ENCODE results near the gene DNAAF8.

DNA sequence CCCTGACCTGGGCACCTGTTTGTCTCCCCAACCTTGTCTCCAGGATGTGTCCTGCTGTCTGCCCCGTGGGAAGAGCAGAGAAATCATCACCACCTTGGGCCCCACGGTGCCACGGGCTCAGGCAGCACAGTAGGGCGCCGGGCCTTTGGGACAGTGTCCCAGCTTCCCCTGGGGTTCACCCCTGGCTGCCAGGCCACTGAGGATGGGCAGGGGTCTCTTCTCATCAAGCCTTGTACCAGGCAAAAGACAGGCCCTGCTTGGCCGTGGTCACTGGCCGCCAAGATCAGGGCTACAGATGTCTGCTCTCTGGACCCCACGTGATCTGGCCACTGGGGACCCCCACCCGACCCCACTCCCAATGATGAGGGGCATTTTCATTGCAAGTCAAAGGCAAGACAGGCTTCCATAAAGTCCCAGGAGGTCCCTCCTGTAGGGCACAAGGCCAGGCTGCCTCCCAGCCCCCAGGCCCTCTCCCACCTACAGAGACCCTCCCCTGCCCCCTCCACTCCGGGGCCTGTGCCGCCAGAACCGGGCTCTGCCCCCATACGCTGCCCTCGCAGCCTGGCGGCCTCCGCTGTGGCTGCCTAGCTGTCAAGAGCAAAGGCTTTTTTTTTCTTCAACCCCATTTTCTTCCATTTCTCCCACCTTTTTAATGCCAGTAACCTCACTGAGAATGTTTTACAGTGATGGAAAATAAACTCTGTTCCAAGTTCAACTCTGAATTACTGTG lies 14.5 kb downstream of the DNAAF8 start:
- TF ChIP-seq, protein P1, sequence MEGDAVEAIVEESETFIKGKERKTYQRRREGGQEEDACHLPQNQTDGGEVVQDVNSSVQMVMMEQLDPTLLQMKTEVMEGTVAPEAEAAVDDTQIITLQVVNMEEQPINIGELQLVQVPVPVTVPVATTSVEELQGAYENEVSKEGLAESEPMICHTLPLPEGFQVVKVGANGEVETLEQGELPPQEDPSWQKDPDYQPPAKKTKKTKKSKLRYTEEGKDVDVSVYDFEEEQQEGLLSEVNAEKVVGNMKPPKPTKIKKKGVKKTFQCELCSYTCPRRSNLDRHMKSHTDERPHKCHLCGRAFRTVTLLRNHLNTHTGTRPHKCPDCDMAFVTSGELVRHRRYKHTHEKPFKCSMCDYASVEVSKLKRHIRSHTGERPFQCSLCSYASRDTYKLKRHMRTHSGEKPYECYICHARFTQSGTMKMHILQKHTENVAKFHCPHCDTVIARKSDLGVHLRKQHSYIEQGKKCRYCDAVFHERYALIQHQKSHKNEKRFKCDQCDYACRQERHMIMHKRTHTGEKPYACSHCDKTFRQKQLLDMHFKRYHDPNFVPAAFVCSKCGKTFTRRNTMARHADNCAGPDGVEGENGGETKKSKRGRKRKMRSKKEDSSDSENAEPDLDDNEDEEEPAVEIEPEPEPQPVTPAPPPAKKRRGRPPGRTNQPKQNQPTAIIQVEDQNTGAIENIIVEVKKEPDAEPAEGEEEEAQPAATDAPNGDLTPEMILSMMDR (IDR thresholded peaks at IDR 0.05) = no peak
- TF ChIP-seq, protein P2, sequence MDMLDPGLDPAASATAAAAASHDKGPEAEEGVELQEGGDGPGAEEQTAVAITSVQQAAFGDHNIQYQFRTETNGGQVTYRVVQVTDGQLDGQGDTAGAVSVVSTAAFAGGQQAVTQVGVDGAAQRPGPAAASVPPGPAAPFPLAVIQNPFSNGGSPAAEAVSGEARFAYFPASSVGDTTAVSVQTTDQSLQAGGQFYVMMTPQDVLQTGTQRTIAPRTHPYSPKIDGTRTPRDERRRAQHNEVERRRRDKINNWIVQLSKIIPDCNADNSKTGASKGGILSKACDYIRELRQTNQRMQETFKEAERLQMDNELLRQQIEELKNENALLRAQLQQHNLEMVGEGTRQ (IDR thresholded peaks at IDR 0.05; ENCODE audit: borderline replicate concordance, low read depth, low read length) = no peak
- no peak for TF ChIP-seq GABPA (IDR thresholded peaks at IDR 0.05; ENCODE audit: low read depth)
- TF ChIP-seq POLR2AphosphoS5 (IDR thresholded peaks at IDR 0.05; ENCODE audit: low read depth, low read length) = no peak
- no peak for TF ChIP-seq SIN3A (IDR thresholded peaks at IDR 0.05; ENCODE audit: borderline replicate concordance, low read depth, low read length)
- no peak for TF ChIP-seq RAD21 (IDR thresholded peaks at IDR 0.05; ENCODE audit: low read length)
- no peak for TF ChIP-seq EZH2phosphoT487 (IDR thresholded peaks at IDR 0.05; ENCODE audit: borderline replicate concordance, low read depth)

All from SK-N-SH (cell line).